ENCODE measurements around the gene DAD1. TPM values are rescaled to one million over a fixed set of nuclear protein-coding genes. Genes with fewer than 3 reads are reported as not detected.
A peak's percentile ranks its signal among the peaks of the same experiment; 100 is the strongest.

Gene DAD1
- total and polyA plus RNA-seq, 3 experiments from 2014 or later: 329 to 622 (median 353) TPM

DNA sequence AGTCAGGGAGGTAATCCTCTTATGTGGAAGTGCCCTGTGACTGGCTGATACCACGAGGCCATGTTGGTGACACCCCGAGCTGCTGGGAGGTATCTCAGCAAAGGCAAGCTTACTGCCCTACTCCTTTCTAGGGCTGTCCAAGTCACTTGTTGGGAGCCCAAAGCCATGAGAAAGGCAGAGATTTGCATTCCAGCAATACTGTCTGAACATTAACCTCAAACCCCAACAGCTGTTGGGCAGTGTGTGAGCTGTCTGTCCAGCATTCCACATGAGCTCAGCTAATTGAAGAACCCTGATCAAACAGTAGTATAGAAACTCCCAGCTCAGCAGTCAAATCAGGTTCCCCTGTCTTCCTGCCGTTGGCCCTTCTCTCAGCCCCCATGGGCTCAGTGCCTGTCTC, 18.3 kb upstream of the DAD1 start:
- Mint-ChIP-seq H3K4me3 (no peak overlapping the region), H3K27me3 (no peaks in the 10 kb centered on the region), H3K36me3 (peaks cover 27 to 93% (median 44%) of the 10 kb centered on the region in 3 donors), H3K4me1 (peaks cover 0 to 2% (median 0%) of the 10 kb centered on the region in 3 donors), H3K27ac (peak overlapping the region in 3 of 8 donors; percentile 15 to 43 (median 36)), H3K9me3 (no peaks in the 10 kb centered on the region)
- no peaks in the 10 kb centered on the region for H3K27me3 ChIP-seq (ENCODE audit: insufficient read depth, low read length, poor library complexity, severe bottlenecking)
- ChIA-PET CTCF (no interaction called here), POLR2A (no interaction called here)
- no peak for DNase-seq
- no peaks in the 10 kb centered on the region for H3K4me1 ChIP-seq (ENCODE audit: insufficient read depth, low read length)
- peaks cover 36% of the 10 kb centered on the region for H3K36me3 ChIP-seq (ENCODE audit: insufficient read depth, low read length)
- H3K4me3 ChIP-seq (ENCODE audit: low read length): no peak overlapping the region
- H3K27ac ChIP-seq (ENCODE audit: low read depth, low read length): no peak overlapping the region
- no peaks in the 10 kb centered on the region for H3K9me3 ChIP-seq (ENCODE audit: low read length)

GRCh38 chr14:22606380-22606779, 17.4 kb upstream of the DAD1 start:
- Histone ChIP-seq H3K4me3 (ENCODE audit: low read length) (no peak overlapping the region), H3K4me1 (ENCODE audit: insufficient read depth, low read length) (no peaks in the 10 kb centered on the region), H3K36me3 (ENCODE audit: insufficient read depth, low read length) (peaks cover 40% of the 10 kb centered on the region), H3K27ac (ENCODE audit: low read depth, low read length) (no peak overlapping the region), H3K9me3 (ENCODE audit: low read length) (no peaks in the 10 kb centered on the region), H3K27me3 (ENCODE audit: insufficient read depth, low read length, poor library complexity, severe bottlenecking) (no peaks in the 10 kb centered on the region)
- ChIA-PET CTCF (interaction anchor here (1.1 kb wide), 1 partner anchor 17 kb away, joined by 3 read pairs; the partner anchor contains the start of gene DAD1), POLR2A (no interaction called here)
- H3K27me3 Mint-ChIP-seq: no peaks in the 10 kb centered on the region
- peaks cover 32 to 93% (median 48%) of the 10 kb centered on the region in 3 donors for H3K36me3 Mint-ChIP-seq
- H3K4me3 Mint-ChIP-seq: no peak overlapping the region
- peaks cover 0 to 5% (median 2%) of the 10 kb centered on the region in 3 donors for H3K4me1 Mint-ChIP-seq
- no peak for DNase-seq
- no peaks in the 10 kb centered on the region for H3K9me3 Mint-ChIP-seq
- H3K27ac Mint-ChIP-seq: no peak overlapping the region

DNA sequence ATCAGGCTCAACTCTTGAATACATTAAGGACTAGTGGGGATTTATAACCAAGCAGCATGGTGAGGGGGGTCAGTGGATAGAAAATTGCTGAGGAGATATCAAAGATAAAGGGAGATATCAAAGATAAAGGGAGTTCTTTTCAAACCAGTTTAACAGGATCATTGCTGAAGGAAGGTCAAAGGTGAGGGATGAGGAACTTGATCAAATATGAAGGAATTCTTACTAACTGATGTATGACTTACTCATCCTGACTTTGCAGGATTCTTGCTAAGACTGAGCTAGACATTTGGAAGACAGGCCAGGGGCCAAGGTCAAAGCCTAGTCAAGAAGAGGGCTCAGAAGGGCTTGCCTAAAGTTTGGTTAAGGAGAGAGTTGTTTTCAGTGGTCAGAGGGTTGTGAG, 13.8 kb upstream of the DAD1 start:
- Mint-ChIP-seq H3K36me3 (peaks cover 23 to 76% (median 38%) of the 10 kb centered on the region in 3 donors), H3K27me3 (no peaks in the 10 kb centered on the region), H3K4me1 (peaks cover 22 to 37% (median 30%) of the 10 kb centered on the region in 3 donors), H3K27ac (peak overlapping the region in 3 of 8 donors; percentile 20 to 93 (median 65)), H3K4me3 (no peak overlapping the region), H3K9me3 (no peaks in the 10 kb centered on the region)
- Histone ChIP-seq H3K27me3 (ENCODE audit: insufficient read depth, low read length, poor library complexity, severe bottlenecking) (no peaks in the 10 kb centered on the region), H3K36me3 (ENCODE audit: insufficient read depth, low read length) (peaks cover 33% of the 10 kb centered on the region), H3K9me3 (ENCODE audit: low read length) (no peaks in the 10 kb centered on the region), H3K4me1 (ENCODE audit: insufficient read depth, low read length) (peaks cover 10% of the 10 kb centered on the region), H3K27ac (ENCODE audit: low read depth, low read length) (no peak overlapping the region), H3K4me3 (ENCODE audit: low read length) (no peak overlapping the region)
- ChIA-PET POLR2A (no interaction called here), CTCF (interaction anchor here (1.7 kb wide), 1 partner anchor 12 kb away, joined by 6 read pairs; no protein-coding TSS in a partner anchor)
- DNase-seq: no peak

GRCh38 chr14:22601996-22602395, 13.0 kb upstream of the DAD1 start:
- Mint-ChIP-seq H3K36me3 (peaks cover 19 to 70% (median 32%) of the 10 kb centered on the region in 3 donors), H3K27ac (no peak overlapping the region), H3K9me3 (no peaks in the 10 kb centered on the region), H3K4me3 (no peak overlapping the region), H3K4me1 (peaks cover 26 to 43% (median 36%) of the 10 kb centered on the region in 3 donors), H3K27me3 (no peaks in the 10 kb centered on the region)
- no peak for DNase-seq
- H3K27me3 ChIP-seq (ENCODE audit: insufficient read depth, low read length, poor library complexity, severe bottlenecking): no peaks in the 10 kb centered on the region
- ChIA-PET CTCF (interaction anchor here (1.7 kb wide), 1 partner anchor 11 kb away, joined by 6 read pairs; no protein-coding TSS in a partner anchor), POLR2A (interaction anchor here (0.7 kb wide), 1 partner anchor 284 kb away, joined by 3 read pairs; no protein-coding TSS in a partner anchor)
- peaks cover 33% of the 10 kb centered on the region for H3K36me3 ChIP-seq (ENCODE audit: insufficient read depth, low read length)
- no peak overlapping the region for H3K27ac ChIP-seq (ENCODE audit: low read depth, low read length)
- no peaks in the 10 kb centered on the region for H3K9me3 ChIP-seq (ENCODE audit: low read length)
- peaks cover 10% of the 10 kb centered on the region for H3K4me1 ChIP-seq (ENCODE audit: insufficient read depth, low read length)
- H3K4me3 ChIP-seq (ENCODE audit: low read length): no peak overlapping the region

GRCh38 chr14:22601456-22601855, 12.4 kb upstream of the DAD1 start:
- POLR2A ChIA-PET: no interaction called here

DNA sequence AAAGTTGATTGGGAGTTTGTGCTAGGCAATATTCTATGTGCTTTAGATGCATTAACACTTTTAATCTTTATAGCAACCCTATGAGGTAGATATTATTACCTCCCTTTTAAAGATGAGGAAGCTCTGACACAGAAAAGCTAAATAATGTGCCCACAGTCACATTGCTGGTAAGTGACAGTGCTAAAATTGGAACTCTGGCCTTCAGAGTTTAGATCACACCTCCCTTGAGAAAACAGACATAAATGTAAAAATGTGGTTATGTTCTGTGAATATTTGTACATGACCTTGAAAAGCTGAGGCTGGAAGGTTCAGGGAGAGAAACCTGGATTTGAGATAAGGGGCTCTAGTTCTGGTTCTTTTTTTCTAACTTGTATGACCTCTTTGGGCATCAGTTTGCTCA, 11.0 kb upstream of the DAD1 start:
- peak overlapping the region in 2 of 8 donors; percentile 12 to 96 for H3K27ac Mint-ChIP-seq
- H3K9me3 Mint-ChIP-seq: no peaks in the 10 kb centered on the region
- H3K27me3 ChIP-seq (ENCODE audit: insufficient read depth, low read length, poor library complexity, severe bottlenecking): no peaks in the 10 kb centered on the region
- H3K4me1 ChIP-seq (ENCODE audit: insufficient read depth, low read length): peaks cover 10% of the 10 kb centered on the region
- H3K9me3 ChIP-seq (ENCODE audit: low read length): no peaks in the 10 kb centered on the region
- ChIA-PET CTCF (interaction anchor here (1.1 to 1.5 kb wide), 4 partner anchors 10 to 272 kb away, joined by 3 to 4 read pairs (median 4); no protein-coding TSS in a partner anchor), POLR2A (no interaction called here)
- peaks cover 15 to 51% (median 21%) of the 10 kb centered on the region in 3 donors for H3K36me3 Mint-ChIP-seq
- no peak overlapping the region for H3K27ac ChIP-seq (ENCODE audit: low read depth, low read length)
- H3K4me3 ChIP-seq (ENCODE audit: low read length): no peak overlapping the region
- peaks cover 0 to 3% of the 10 kb centered on the region in 2 donors for H3K27me3 Mint-ChIP-seq
- peaks cover 26 to 43% (median 36%) of the 10 kb centered on the region in 3 donors for H3K4me1 Mint-ChIP-seq
- no peak for DNase-seq
- H3K36me3 ChIP-seq (ENCODE audit: insufficient read depth, low read length): peaks cover 20% of the 10 kb centered on the region
- peak overlapping the region in 4 of 7 donors; percentile 8 to 96 (median 94) for H3K4me3 Mint-ChIP-seq

More at GRCh38 chr14:22601456-22601855, 12.4 kb upstream of the DAD1 start:
- Mint-ChIP-seq H3K4me3 (no peak overlapping the region), H3K4me1 (peaks cover 26 to 43% (median 36%) of the 10 kb centered on the region in 3 donors), H3K9me3 (no peaks in the 10 kb centered on the region), H3K27ac (peak overlapping the region in 1 of 8 donors; percentile 31), H3K36me3 (peaks cover 19 to 66% (median 30%) of the 10 kb centered on the region in 3 donors), H3K27me3 (no peaks in the 10 kb centered on the region)
- DNase-seq: no peak
- Histone ChIP-seq H3K4me3 (ENCODE audit: low read length) (no peak overlapping the region), H3K36me3 (ENCODE audit: insufficient read depth, low read length) (peaks cover 33% of the 10 kb centered on the region), H3K9me3 (ENCODE audit: low read length) (no peaks in the 10 kb centered on the region), H3K27me3 (ENCODE audit: insufficient read depth, low read length, poor library complexity, severe bottlenecking) (no peaks in the 10 kb centered on the region), H3K4me1 (ENCODE audit: insufficient read depth, low read length) (peaks cover 10% of the 10 kb centered on the region), H3K27ac (ENCODE audit: low read depth, low read length) (no peak overlapping the region)
- CTCF ChIA-PET: interaction anchor here (1.5 to 1.7 kb wide), 2 partner anchors 10 to 12 kb away, joined by 4 to 6 read pairs; no protein-coding TSS in a partner anchor

DNA sequence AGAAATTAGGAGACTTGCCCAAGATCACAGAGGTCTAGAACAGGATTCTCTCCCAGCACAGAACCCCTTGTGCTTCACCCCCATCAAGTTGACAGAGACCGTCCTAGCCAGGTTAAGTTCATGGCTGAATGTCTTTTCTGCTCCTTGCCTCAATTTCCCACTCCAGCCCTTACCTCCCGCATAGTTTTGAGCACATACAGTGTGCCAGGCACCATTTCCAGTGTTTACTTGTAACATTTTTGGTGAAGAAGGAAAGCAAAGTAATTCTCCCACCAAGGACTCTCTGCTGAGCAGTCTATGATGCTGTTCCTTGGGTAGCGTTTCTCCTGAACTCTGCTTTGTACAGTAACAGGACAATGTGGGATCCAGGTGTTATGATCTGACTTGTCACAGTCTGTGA, 10.3 kb upstream of the DAD1 start:
- H3K4me3 ChIP-seq (ENCODE audit: low read length): peak overlapping the region; percentile 90
- CTCF ChIA-PET: interaction anchor here (1.0 to 6.5 kb wide), 5 partner anchors 9 to 54 kb away, joined by 3 to 37 read pairs (median 7); no protein-coding TSS in a partner anchor
- POLR2A ChIA-PET: interaction anchor here (1.1 to 2.8 kb wide), 3 partner anchors 10 to 167 kb away, joined by 5 to 51 read pairs (median 5); partner anchors contain the start of genes DAD1 and OXA1L
- Mint-ChIP-seq H3K27me3 (peaks cover 0 to 3% of the 10 kb centered on the region in 2 donors), H3K9me3 (no peaks in the 10 kb centered on the region), H3K4me1 (peaks cover 26 to 43% (median 36%) of the 10 kb centered on the region in 3 donors), H3K27ac (peak overlapping the region in 7 of 8 donors; percentile 89 to 97 (median 94)), H3K36me3 (peaks cover 14 to 44% (median 21%) of the 10 kb centered on the region in 3 donors), H3K4me3 (peak overlapping the region; percentile 93 to 98 (median 96))
- H3K36me3 ChIP-seq (ENCODE audit: insufficient read depth, low read length): peaks cover 15% of the 10 kb centered on the region
- no peaks in the 10 kb centered on the region for H3K9me3 ChIP-seq (ENCODE audit: low read length)
- peaks cover 10% of the 10 kb centered on the region for H3K4me1 ChIP-seq (ENCODE audit: insufficient read depth, low read length)
- DNase-seq: no peak
- no peak overlapping the region for H3K27ac ChIP-seq (ENCODE audit: low read depth, low read length)
- no peaks in the 10 kb centered on the region for H3K27me3 ChIP-seq (ENCODE audit: insufficient read depth, low read length, poor library complexity, severe bottlenecking)

DNA sequence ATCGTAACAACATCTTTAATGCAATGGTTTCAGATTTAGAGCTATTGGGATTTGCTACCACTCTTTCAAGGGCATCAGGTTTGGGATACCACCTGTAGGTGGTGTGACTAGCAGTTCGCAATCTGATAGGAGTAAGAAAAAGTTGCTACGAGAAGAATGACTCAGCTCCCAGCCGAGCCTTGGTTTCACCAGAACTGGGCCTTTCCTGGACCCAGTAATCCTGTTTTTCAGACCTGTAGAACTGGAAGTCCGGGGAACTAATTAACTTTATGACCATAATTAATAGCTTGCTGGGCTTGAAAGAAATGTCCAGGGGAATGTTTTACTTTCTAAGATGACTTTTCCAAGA, 9.8 kb upstream of the DAD1 start:
- H3K36me3 ChIP-seq (ENCODE audit: insufficient read depth, low read length): peaks cover 15% of the 10 kb centered on the region
- H3K4me3 ChIP-seq (ENCODE audit: low read length): peak overlapping the region; percentile 90
- no peaks in the 10 kb centered on the region for H3K9me3 ChIP-seq (ENCODE audit: low read length)
- no peaks in the 10 kb centered on the region for H3K27me3 ChIP-seq (ENCODE audit: insufficient read depth, low read length, poor library complexity, severe bottlenecking)
- CTCF ChIA-PET: interaction anchor here (1.0 to 6.5 kb wide), 8 partner anchors 9 to 388 kb away, joined by 3 to 37 read pairs (median 6); partner anchors contain the start of gene OXA1L
- peaks cover 26 to 43% (median 36%) of the 10 kb centered on the region in 3 donors for H3K4me1 Mint-ChIP-seq
- POLR2A ChIA-PET: interaction anchor here (0.5 to 2.8 kb wide), 5 partner anchors 10 to 328 kb away, joined by 3 to 51 read pairs (median 5); partner anchors contain the start of genes DAD1 and OXA1L
- H3K9me3 Mint-ChIP-seq: no peaks in the 10 kb centered on the region
- peaks cover 10% of the 10 kb centered on the region for H3K4me1 ChIP-seq (ENCODE audit: insufficient read depth, low read length)
- H3K36me3 Mint-ChIP-seq: peaks cover 14 to 40% (median 21%) of the 10 kb centered on the region in 3 donors
- peaks cover 0 to 3% of the 10 kb centered on the region in 2 donors for H3K27me3 Mint-ChIP-seq
- peak in 2 of 5 donors; percentile 4 to 8 for DNase-seq
- peak overlapping the region; percentile 69 to 97 (median 92) for H3K27ac Mint-ChIP-seq
- H3K4me3 Mint-ChIP-seq: peak overlapping the region; percentile 93 to 98 (median 96)
- H3K27ac ChIP-seq (ENCODE audit: low read depth, low read length): peak overlapping the region; percentile 74
